Measurements from ENCODE around the gene FOXN3.

Gene FOXN3

DNA sequence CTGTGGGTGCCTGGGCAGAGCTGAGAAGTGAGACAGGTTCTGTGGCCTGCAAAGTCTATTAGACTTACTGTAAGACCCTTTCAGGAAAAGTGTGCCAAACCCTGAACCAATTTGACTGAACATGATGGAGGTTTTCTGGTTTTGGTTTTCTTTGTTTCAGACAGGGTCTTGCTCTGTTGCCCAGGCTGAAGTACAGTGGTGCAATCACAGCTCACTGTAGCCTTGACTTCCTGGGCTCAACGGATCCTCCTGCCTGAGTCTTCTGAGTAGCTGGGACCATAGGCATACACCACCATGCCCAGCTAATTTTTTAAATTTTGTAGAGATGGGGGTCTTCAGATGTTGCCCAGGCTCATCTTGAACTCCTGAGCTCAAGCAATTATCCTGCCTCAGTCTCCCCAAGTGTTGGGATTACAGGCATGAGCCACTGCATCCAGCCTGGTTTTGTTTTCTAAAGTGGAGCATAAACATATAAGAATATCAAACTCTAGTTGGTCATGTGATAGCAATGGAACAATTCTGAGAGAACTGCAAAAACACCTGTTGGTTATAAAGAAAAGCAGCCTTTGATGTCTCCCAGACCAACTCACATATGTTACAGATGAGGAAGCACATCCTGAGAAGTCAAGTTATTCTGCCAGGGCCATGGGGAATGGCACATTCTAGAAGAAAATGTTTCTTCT, 166.9 kb downstream of the FOXN3 start:
- DNase-seq (ENCODE audit: low spot score), result no peak

DNA sequence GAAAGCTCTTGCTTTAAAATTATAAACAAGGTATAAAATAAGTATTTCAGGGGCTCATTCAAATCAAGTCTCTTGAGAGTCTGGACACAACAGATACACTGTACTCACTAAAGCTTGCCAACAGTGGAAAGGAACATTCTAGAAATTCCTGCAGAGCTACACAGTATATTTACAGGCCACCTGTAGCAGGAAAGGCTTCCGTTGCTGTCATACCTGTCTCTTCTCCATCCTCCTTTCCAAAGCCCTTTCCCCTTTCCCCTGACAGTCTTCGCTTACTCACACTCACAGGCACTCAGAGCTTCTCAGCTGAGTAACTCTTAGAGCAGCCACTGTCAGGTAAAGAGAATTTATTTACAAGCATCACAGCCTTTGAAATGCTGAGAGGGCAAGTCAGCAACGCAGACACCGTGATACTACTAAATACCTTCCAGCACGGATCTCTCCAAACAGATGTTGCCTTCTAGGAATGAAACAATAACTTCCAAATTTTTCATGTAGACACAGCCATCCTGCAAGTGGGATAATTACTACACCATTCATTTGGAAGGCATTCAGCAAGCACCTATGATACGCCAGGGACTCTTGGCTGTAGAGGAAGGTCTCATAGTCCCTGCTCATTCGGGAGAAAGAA, 167.9 kb downstream of the FOXN3 start:
- no peak for DNase-seq (ENCODE audit: low spot score)

DNA sequence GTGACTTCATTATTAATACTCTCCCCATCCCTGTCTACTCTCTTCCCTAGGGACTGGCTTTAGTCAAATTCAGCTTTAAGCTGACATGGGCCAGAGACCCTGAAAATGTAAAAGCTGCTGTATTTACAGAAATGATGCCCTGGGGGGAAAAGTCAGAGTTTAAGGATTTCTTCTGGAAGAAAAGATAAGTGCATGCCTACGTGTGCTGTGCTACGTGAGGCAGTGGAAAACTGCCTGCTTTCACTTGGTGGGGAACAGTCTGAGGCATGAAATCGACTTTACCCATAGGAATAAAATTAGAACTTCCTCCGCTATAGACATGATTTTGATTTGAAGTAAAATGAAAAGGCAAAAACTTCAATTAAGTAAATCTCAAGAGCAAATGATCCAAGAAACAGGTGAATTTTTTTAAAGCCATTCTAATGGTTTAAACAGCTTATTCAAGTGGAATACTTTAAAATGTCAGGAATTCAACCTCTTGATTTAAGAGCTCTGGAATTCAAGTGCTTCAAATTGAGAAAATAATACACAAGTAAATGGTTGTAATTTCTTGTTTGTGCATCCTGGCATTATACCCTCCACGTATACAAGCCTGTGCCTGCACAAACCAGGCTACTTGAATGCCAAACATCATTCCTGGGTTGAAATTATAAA, 168.5 kb downstream of the FOXN3 start:
- DNase-seq (ENCODE audit: low spot score), result no peak

DNA sequence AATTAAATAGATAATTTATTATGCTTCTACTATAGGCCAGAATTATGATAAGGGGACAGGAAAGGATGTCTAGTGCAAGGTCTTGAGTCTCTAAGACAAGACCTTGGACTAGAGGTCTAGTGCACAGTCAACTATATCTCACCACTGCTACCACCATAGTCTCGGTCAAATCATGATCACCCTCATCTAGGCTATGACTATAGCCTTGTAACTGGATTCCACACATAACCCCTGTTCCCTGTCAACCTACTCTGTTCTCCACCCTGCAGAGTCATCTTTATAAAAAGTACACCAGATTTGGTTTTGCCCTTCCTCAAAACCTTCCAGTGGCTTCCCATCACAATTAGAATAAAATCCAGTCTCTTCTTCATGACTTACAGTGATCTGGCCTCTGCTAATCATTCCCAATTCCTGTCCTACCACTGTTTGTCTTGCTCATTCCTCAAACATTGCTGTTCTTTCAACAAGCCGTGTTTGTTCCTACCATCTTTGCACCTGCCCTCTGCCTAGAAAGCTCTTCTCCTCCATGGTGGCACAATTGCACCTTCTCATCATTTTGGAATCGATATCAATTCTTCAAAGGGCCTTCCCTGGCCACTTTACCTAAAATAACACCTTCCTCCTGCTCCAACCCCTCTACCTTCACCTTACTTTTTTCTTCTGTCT, 169.4 kb downstream of the FOXN3 start:
- DNase-seq (ENCODE audit: low spot score), result no peak

DNA sequence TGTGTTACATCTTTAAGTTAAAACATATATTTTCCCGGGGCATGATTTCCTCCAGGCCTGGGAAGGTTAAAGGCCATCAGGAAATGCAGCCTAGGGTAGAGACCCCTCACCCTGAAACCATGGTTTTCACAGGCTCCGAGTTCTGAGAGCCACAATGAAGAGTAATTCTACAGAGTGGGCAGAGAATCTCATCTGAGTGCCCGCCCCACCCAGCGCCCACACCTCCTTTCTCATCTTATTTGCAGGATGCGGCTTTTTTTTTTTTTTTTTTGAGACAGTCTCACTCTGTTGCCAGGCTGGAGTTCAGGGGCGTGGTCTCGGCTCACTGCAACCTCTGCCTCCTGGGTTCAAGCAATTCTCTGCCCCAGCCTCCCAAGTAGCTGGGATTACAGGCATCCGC, 170.7 kb downstream of the FOXN3 start:
- no peak for DNase-seq (ENCODE audit: low spot score)

DNA sequence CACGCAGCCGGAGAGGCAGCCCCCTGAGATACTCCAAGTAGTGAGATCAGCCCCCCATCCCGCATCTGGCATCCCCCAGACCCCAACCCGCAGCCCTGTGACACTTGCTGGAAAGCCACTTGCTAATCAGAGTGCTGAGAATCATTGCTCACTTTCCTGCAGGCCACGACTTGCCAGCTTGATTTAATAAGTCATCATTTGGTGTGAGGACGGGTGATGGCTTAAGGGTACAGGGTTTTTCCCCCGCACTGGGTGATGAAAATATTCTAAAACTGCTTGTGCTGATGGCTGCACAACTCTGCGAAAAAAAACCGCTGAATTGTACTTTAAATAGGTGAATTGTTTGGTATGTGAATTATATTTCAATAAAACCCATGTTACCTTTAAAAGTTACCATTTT, 171.2 kb downstream of the FOXN3 start:
- DNase-seq (ENCODE audit: low spot score), result no peak

DNA sequence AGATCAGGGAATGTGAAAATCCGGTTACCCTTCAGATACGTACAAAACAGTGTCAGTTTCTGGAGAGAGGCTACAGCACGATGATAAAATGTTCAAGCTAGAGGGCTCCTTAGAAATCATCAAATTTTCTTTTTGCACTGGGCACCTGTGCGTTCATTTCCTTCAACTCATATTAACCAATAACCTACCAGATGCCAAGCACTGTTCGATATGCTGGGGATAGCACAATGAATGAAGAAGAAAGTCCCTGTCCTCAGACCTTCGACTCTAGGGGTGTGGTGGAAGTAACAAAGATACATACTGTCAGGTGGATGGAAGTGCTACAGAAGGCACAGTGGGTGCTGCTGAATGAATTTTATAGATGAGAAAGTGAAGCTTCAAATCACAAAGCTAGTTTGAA, 172.3 kb downstream of the FOXN3 start:
- no peak for DNase-seq (ENCODE audit: low spot score)

DNA sequence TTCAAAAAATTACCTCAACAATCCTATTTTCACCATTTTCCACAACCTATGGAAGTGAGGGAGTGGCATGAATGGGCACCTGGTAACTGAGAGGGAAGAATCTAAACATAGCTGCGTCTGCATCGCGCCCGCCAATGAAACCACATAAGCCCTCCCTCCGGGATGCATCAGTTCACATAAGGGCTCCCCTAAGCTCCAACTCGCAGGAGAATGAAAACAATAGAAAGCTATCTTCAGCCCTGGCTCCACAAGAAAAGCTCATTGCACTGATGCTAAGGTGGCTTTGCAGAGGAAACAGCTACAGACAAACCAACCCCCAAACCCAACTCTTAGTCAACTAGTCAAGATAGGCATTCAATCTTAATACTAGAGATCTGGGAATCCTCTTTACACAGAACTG, 173.3 kb downstream of the FOXN3 start:
- DNase-seq (ENCODE audit: low spot score), result no peak

DNA sequence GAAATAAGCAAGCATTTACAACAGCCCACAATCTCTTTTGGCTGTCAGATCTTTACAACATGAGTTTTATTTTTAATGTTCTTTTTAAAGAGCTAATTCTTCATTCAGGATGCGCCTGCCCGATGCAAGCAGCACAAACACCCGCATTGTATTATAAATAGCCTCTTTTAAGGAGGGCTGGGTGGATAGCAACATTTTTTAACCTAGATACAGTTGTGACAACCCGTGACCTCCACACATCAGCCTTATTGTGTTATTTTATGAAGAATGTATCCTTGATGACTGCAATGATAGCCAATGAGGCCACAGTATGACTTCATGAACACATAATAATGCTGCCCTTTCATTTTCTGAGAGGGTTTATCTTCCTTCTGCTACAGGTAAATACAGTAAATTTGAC, 173.7 kb downstream of the FOXN3 start:
- no peak for DNase-seq (ENCODE audit: low spot score)

DNA sequence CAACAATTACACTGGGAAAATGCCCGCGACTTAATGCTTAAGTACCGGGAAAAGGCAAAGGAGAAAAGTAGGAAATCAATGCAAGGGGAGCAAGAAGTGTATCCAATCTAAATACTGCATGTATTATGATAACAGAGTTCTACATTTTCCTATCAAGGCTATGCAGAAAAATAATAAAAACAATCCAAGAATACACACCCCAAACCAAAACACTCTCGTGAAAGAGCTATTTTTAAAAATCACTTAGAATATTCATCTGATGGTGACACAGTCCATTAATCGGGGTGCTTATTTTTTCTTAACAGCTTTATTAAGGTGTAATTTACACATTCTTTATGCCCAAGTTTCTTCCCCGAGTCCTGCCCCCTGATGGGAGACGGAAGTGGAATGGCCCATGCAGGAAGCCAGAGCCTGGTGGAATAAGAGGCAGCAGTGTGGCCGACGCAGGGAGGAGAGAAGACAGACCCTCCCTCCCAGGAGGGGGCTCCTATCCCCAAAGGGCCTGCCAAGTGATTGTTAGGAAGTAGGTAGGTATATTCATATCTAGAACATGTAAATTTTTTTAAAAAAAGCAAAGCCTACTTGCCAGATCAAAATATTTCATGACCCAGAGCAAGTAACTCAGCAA, 174.3 kb downstream of the FOXN3 start:
- no peak for DNase-seq (ENCODE audit: low spot score)

DNA sequence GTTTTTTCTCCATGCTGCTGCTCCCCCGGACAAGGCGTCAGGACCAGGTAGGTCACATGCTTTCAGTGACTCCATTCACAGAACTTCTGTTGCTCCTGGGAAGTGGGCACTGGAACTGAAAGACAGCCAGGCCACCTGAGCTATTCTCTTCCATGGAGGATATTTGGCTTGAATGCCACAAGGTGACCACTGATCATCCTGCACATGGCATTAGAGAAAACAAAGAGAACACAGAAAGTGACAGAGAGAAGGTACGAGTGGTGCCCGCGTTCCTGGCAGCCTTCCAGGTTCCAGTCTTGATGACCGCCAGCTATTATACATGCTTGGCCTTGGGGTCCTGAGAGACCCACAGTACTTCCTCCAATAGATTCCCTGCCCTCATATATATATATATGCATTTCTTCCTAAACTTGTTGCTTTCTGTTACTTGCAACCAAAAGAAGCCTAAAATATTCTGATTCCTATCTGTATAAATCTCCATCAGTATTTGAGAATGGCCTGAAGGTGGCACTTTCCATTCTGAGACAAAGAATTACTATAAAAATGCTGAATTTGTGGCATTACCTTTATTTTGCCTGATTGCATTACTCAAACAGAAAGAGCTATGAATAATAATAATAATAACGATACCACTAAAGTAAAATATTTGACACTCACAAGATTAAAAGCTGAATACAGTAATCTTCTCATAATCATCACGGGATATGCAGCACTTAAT, 174.9 kb downstream of the FOXN3 start:
- DNase-seq (ENCODE audit: low spot score), result no peak

DNA sequence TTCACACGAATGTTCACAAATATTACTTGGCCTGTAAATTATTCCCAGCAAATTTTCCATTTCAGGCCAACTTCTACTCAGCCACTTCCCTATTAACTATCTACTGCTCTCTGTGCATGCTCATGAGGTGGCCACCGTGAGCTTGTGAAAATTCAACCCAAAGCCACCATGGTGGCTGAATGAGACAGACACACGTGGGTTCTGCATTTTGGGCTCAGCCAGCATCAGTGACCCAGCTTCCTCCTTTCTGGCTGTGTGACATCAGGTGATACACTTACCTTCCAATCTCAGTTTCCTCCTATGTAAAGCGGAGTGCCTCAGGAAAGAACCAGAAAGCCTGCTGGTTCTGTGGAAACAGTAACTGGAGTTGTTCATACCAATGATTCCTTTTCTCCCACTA, 175.8 kb downstream of the FOXN3 start:
- no peak for DNase-seq (ENCODE audit: low spot score)

DNA sequence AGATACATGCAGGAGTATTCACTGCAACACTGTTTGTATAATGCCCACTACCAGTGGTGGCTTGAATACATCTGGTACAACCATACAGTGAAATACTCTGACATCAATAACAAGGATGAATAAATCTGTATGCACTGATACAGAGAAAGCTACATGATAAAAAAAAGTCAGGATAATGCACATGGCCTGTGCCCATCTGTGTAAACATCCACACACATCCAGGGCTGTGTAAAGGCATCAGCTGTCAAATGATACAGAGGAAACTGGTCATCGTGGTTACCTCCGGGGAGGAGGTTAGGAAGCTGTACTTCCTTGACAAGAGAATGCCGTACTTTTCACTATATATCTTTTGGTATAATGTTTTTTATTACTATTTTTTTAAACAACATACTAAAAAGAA, 176.6 kb downstream of the FOXN3 start:
- no peak for DNase-seq (ENCODE audit: low spot score)

DNA sequence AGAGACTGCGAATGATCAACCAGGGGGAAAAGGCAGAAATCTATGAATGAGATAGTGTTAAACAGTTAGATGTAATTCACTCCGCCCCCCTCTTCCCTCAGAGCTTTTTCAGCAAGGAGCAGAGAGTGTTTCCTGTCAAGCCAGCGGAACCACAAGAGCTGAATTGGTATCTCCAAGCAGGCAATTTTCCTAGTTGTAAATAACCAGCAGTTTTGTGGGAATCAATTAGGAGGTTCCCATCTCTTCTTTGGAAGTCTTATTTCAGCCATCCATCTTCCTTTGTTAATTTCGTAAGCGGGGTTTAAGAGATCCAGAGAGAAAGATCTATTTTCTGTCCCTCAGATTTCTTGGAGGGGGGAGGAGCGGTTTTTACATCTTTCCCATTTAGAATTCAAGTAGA, 178.0 kb downstream of the FOXN3 start:
- DNase-seq (ENCODE audit: low spot score), result no peak

DNA sequence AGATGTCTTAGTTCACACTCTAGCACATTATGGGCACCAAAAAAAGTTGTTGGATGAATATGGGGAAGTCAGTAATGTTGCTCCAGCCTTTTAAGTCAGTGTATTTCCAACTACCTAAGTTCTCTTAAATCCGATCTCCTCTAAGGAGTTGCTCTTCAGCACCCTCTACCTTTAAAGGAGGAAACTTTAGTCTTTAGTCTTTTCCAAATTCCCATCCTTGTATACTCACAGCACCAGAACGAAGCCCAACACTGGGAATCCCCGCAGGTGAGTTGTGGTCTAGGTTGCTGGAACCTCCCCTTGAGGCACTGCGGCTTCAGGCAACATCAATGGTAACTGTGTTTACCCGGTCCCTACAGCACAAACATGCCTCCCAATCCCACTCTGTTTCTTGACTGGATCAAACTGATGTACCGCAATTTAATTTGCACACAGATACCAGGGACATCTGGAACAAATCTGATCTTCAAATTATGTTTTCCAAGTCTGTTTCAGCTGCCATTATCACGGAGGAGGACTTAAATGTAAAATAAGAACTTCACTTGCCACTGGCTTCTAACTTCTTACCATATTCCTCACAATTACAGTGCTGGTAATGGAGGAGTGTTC, 179.0 kb downstream of the FOXN3 start:
- DNase-seq (ENCODE audit: low spot score), result no peak

DNA sequence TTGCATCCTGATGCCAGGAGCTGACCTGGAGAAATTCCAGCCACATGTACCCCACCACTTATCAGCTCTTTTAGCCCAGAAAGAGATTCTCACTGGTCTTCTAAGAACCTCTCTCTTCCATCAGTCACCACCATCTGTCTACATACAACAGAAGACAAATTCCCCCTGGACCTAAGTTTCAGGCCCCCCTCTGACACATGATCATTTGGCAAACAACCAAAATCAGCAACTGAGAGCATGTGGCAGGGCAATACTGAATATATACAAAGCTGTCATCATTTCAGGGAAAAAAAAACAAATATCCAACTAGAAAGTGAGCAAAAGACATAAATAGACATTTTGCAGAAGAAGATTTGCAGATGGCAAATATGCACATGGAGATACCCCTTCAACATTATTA, 180.2 kb downstream of the FOXN3 start:
- no peak for DNase-seq (ENCODE audit: low spot score)

DNA sequence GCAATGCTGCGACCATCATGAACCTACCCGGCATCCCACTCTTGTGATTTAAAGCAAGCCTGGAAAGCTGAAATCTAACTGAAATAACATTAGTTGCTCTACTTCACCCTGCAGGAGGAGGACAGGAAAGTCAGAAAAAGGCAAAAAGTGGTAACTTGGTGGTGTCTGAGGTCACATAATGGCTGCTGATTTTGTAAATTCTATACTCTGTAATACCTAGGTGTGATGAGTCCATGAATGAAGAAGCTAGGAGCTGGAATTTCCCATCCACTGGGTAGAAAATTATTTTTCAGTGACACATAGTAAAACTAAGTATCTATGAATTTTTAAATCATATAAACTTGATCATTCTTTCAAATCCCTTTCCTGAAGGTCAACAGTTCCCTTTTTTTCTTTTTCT, 183.8 kb downstream of the FOXN3 start:
- DNase-seq (ENCODE audit: low spot score), result no peak

DNA sequence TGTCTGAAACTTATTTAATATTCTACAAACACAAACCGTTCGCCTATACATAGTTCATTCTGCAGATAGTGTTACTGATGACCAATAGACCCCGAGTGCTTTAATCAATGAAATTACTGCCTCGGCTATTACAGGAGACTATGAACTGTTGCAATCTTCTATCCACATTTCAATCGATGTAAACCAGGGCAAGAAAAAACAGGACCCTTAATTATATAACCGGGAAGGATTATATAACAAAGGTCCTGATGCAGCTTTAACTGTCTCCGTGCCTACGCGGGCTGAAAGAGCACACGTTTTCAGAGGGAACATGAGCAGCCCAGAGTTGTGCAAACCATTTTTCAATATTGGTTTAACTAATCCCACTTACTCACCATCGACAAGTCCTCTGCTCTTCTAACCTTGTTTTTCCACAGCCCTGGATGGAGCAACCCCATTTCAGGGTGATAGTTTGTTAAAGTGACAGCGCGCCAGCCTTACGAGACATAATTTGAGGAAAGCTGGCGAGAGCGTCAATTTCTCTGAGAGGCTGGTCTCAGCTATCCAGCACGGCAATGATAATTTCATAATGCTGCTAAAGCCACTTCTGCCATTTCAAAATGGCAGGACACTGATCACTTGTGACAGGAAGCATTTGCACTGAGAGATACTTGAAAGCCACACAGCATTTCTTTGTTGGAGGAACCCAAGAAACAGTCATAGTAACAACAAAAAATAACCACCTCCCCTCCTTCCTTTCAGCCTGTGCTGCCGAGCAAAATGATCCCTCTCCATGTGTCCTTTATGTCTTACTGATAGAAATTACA, 184.6 kb downstream of the FOXN3 start:
- DNase-seq (ENCODE audit: low spot score), result no peak

DNA sequence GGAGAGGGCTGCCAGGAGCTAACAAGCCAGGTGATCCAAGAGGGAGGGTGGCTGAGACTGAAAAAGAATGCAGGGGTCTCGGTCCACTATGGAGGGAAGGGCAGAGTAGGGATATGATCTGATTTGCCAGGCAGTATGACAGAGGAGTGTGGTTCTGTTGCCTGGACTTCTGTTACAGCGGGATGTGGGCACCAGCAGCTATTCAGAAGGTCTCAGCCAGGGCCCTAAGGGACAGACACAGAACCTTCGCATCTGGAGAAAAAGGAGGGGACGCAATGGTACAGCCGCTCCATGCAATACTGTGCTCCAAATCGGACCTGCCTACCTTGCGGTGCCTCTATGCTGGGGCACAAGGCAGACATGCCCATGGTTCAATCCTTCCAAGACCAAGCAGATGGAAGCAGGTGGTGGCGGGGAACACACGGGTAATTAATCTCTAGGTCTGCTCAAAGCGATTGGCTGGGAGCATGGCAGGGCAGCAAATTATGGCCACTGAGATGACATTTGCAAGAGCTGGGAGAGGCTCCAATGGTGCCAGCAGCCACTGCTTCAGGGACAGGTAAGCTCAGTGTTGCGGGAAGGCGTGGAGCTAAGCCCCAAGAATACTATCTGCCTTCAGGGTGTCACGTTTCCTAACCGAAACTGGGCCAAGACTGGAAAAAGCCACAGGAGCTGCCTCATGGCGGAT, 185.5 kb downstream of the FOXN3 start:
- no peak for DNase-seq (ENCODE audit: low spot score)

All from CD4-positive, alpha-beta T cell treated with Interleukin-15 for 4 hours (primary cell).